ENCODE measurements around the gene CAB39L. TPM values are rescaled to one million over a fixed set of nuclear protein-coding genes. Genes with fewer than 3 reads are reported as not detected.

CAB39L gene
- total and polyA plus RNA-seq, 4 donors, result 1.8 to 5.1 (median 2.1) TPM

- no peak overlapping the region for H3K4me3 ChIP-seq (ENCODE audit: low read depth in 1 of 3, low read length in 3 of 3)
- TF ChIP-seq JUND (IDR thresholded peaks at IDR 0.05) (no peak), CTCF (IDR thresholded peaks at IDR 0.05; ENCODE audit: low read depth, low read length, missing input control) (no peak), MAX (IDR thresholded peaks at IDR 0.05) (no peak), GABPA (IDR thresholded peaks at IDR 0.05 in 1 of 2, conservative IDR thresholded peaks at IDR 0.05 in 1 of 2) (no peak), RXRA (IDR thresholded peaks at IDR 0.05) (no peak)
- H3K4me1 ChIP-seq (ENCODE audit: control insufficient read depth in 4 of 4, insufficient read depth in 4 of 4, low read length in 3 of 4), result no peaks in the 10 kb centered on the region
- H3K9me3 ChIP-seq (ENCODE audit: control insufficient read depth in 4 of 4, low read length in 3 of 4), result no peaks in the 10 kb centered on the region
- H3K9ac ChIP-seq (ENCODE audit: low read depth in 1 of 2, low read length in 2 of 2), result no peak overlapping the region
- H3K36me3 ChIP-seq (ENCODE audit: control insufficient read depth in 4 of 4, insufficient read depth in 3 of 4, low read depth in 1 of 4, low read length in 3 of 4), result no peaks in the 10 kb centered on the region
- WGBS, result 97% methylated on average over 1 of the region's 1 CpG
- H3K27ac ChIP-seq (ENCODE audit: low read depth in 1 of 2, low read length in 2 of 2), result no peak overlapping the region
- no peaks in the 10 kb centered on the region for H3K27me3 ChIP-seq (ENCODE audit: control insufficient read depth in 4 of 4, insufficient read depth in 4 of 4, low read length in 3 of 4)
- DNase-seq (ENCODE audit: low spot score), result no peak
These were observed 47.9 kb downstream of the CAB39L start for GRCh38 chr13:49395878-49396380.

- TF ChIP-seq EGR1 (IDR thresholded peaks at IDR 0.05; ENCODE audit: low read depth in 2 of 2) (no peak), SP1 (IDR thresholded peaks at IDR 0.05) (no peak), ATF3 (IDR thresholded peaks at IDR 0.05) (no peak), RAD21 (IDR thresholded peaks at IDR 0.05) (no peak), HNF4G (IDR thresholded peaks at IDR 0.05) (no peak), HNF4A (conservative IDR thresholded peaks at IDR 0.05) (no peak), FOXA1 (IDR thresholded peaks at IDR 0.05) (no peak), YY1 (IDR thresholded peaks at IDR 0.05) (no peak), FOXA2 (IDR thresholded peaks at IDR 0.05) (no peak), REST (IDR thresholded peaks at IDR 0.05) (no peak), MAX (IDR thresholded peaks at IDR 0.05) (no peak), GABPA (IDR thresholded peaks at IDR 0.05 in 1 of 2, conservative IDR thresholded peaks at IDR 0.05 in 1 of 2) (no peak), NR2F2 (IDR thresholded peaks at IDR 0.05) (no peak)
- H3K4me3 ChIP-seq (ENCODE audit: low read depth in 1 of 3, low read length in 3 of 3), result no peak overlapping the region
These were observed 48.4 kb downstream of the CAB39L start for GRCh38 chr13:49395451-49395865.

More at GRCh38 chr13:49395451-49395865, 48.4 kb downstream of the CAB39L start:
- no peaks in the 10 kb centered on the region for H3K9me3 ChIP-seq (ENCODE audit: control insufficient read depth in 4 of 4, low read length in 3 of 4)
- 88% methylated on average over 1 of the region's 1 CpG for WGBS
- H3K27me3 ChIP-seq (ENCODE audit: control insufficient read depth in 4 of 4, insufficient read depth in 4 of 4, low read length in 3 of 4), result no peaks in the 10 kb centered on the region
- H3K4me1 ChIP-seq (ENCODE audit: control insufficient read depth in 4 of 4, insufficient read depth in 4 of 4, low read length in 3 of 4), result no peaks in the 10 kb centered on the region
- no peak overlapping the region for H3K9ac ChIP-seq (ENCODE audit: low read depth in 1 of 2, low read length in 2 of 2)
- H3K27ac ChIP-seq (ENCODE audit: low read depth in 1 of 2, low read length in 2 of 2), result no peak overlapping the region
- no peaks in the 10 kb centered on the region for H3K36me3 ChIP-seq (ENCODE audit: control insufficient read depth in 4 of 4, insufficient read depth in 3 of 4, low read depth in 1 of 4, low read length in 3 of 4)
- no peak for DNase-seq (ENCODE audit: low spot score)

All from liver (tissue), 9 donors.